NT2/D1 (cell line): ENCODE measurements around the gene NIPBL.
A peak's percentile ranks its signal among the peaks of the same experiment; 100 is the strongest.

ENCODE experiments used
- DNase-seq: peaks from one replicate; pipeline ENCODE4 v3.0.0-alpha.2; 2011; ENCODE audit warnings: low read depth, low spot score
- H3K27me3 ChIP-seq: 2 replicates; pipeline ENCODE4 v1.6.0; 2011; ENCODE audit warnings: mild to moderate bottlenecking; ENCODE audit not compliant: insufficient read length, insufficient read depth
- H3K36me3 ChIP-seq: 2 replicates; pipeline ENCODE4 v1.6.1; 2011; ENCODE audit warnings: mild to moderate bottlenecking, low read length, mixed read lengths; ENCODE audit not compliant: insufficient read depth, insufficient read length
- H3K4me1 ChIP-seq: 2 replicates; pipeline ENCODE4 v1.5.1; 2011; ENCODE audit not compliant: insufficient read depth, insufficient read length
- H3K4me3 ChIP-seq: 2 replicates; pipeline ENCODE4 v1.5.1; 2011; ENCODE audit warnings: low read depth; ENCODE audit not compliant: insufficient read length
- H3K9ac ChIP-seq: 2 replicates; pipeline ENCODE4 v1.6.0; 2011; ENCODE audit warnings: low read depth; ENCODE audit not compliant: insufficient read length
- H3K9me3 ChIP-seq: 2 replicates; pipeline ENCODE4 v1.5.1; 2011; ENCODE audit warnings: mild to moderate bottlenecking, low read length; ENCODE audit not compliant: insufficient read depth
- SUZ12 ChIP-seq: IDR thresholded peaks from 2 replicates; pipeline ENCODE4 v1.6.1; 2011; ENCODE audit not compliant: insufficient read length, insufficient read depth; ENCODE audit errors: extremely low read depth
- YY1 ChIP-seq: IDR thresholded peaks from 2 replicates; pipeline ENCODE4 v1.6.1; 2011; ENCODE audit not compliant: insufficient read length, insufficient read depth
- ZNF274 ChIP-seq: IDR thresholded peaks from 2 replicates; pipeline ENCODE4 v1.6.1; 2011; ENCODE audit warnings: mild to moderate bottlenecking, low read depth, low read length

Gene NIPBL

GRCh38 chr5:36935805-36936204 lies 59.2 kb downstream of the NIPBL start:
- Histone ChIP-seq H3K36me3 (no peaks in the 10 kb centered on the region), H3K9ac (no peak overlapping the region), H3K4me3 (no peak overlapping the region), H3K4me1 (no peaks in the 10 kb centered on the region), H3K9me3 (no peaks in the 10 kb centered on the region), H3K27me3 (no peaks in the 10 kb centered on the region)
- no peak for DNase-seq
- TF ChIP-seq ZNF274 (no peak), SUZ12 (no peak), YY1 (no peak)

- H3K4me1 ChIP-seq, result no peaks in the 10 kb centered on the region
- DNase-seq, result no peak
- no peak overlapping the region for H3K9ac ChIP-seq
- no peak overlapping the region for H3K4me3 ChIP-seq
- H3K27me3 ChIP-seq, result no peaks in the 10 kb centered on the region
- no peaks in the 10 kb centered on the region for H3K9me3 ChIP-seq
- no peaks in the 10 kb centered on the region for H3K36me3 ChIP-seq
- TF ChIP-seq SUZ12 (no peak), YY1 (no peak), ZNF274 (no peak)
These were observed 59.7 kb downstream of the NIPBL start for GRCh38 chr5:36936309-36936708.

- H3K4me1 ChIP-seq, result no peaks in the 10 kb centered on the region
- no peaks in the 10 kb centered on the region for H3K27me3 ChIP-seq
- no peak overlapping the region for H3K9ac ChIP-seq
- no peak for TF ChIP-seq ZNF274
- no peaks in the 10 kb centered on the region for H3K36me3 ChIP-seq
- no peaks in the 10 kb centered on the region for H3K9me3 ChIP-seq
- DNase-seq, result no peak
- H3K4me3 ChIP-seq, result no peak overlapping the region
These were observed 61.6 kb downstream of the NIPBL start for GRCh38 chr5:36938129-36938528.

DNA sequence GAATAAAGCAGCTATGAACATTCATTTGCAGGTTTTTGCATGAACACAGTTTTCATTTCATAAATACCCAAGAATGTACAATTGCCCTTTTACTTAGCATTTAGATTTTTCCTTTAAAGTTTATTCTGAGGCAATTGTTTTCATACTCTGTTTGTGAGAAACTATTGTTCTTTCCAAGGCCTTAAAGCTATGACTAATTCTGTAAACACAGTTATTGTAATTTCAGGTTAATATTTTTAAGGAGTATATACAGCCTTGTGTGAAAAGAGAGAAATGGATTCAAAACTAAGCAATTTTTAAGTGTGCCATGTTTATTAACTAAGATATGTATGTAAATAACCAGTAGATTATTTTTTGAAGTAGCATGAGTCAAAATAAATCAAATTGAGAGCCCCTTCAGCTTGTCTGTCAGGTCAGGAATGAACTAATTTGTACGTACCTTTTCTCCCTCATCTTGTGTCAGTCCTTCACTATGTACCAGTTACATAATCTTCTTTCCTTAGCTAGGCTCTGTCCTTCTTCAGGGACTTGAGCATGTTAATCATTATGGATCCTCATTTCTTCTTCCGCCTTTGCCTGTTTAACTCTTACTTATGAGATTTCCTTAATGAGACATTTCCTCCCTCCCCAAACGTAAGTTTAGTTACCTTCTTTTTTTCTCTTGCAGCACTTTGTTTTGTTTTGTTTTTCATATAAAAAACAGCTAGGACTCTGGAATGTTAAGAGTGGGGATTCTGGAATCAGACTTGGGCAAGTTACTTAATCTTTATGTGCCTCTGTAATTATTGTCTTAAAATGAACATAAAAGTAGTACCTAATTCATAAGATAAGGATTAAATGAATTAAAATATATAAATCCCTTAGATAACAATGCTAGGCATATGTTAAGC lies 63.6 kb downstream of the NIPBL start:
- no peak overlapping the region for H3K9ac ChIP-seq
- no peaks in the 10 kb centered on the region for H3K9me3 ChIP-seq
- H3K27me3 ChIP-seq, result no peaks in the 10 kb centered on the region
- H3K4me3 ChIP-seq, result no peak overlapping the region
- DNase-seq, result no peak
- no peaks in the 10 kb centered on the region for H3K36me3 ChIP-seq
- TF ChIP-seq ZNF274, result no peak
- TF ChIP-seq SUZ12, result no peak
- no peak for TF ChIP-seq YY1
- no peaks in the 10 kb centered on the region for H3K4me1 ChIP-seq

GRCh38 chr5:36943584-36943983 lies 67.0 kb downstream of the NIPBL start:
- no peak overlapping the region for H3K4me3 ChIP-seq
- no peak overlapping the region for H3K9ac ChIP-seq
- no peak for TF ChIP-seq ZNF274
- TF ChIP-seq YY1, result no peak
- TF ChIP-seq SUZ12, result no peak
- no peaks in the 10 kb centered on the region for H3K9me3 ChIP-seq
- no peak for DNase-seq
- no peaks in the 10 kb centered on the region for H3K36me3 ChIP-seq
- H3K4me1 ChIP-seq, result no peaks in the 10 kb centered on the region
- no peaks in the 10 kb centered on the region for H3K27me3 ChIP-seq

DNA sequence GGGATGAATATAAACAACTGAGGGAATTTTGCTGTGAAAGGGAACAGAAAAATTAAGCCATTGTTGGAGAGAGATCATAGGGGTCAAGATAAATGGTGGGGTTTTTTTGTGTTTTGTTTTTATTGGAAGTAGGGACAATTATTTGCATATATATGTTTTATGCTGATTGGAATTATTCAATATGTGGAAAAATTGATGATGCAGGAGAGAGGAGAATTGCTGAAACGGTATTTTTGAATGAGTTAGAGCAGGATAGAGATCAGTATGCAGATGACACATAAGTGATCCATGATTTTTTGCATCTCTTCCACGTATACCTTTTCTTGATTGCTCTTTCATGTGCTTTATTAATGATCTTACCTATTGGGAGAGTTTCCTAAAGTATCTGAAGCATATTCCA lies 67.5 kb downstream of the NIPBL start:
- DNase-seq, result no peak
- TF ChIP-seq ZNF274, result no peak
- no peak for TF ChIP-seq YY1
- no peak for TF ChIP-seq SUZ12
- Histone ChIP-seq H3K9me3 (no peaks in the 10 kb centered on the region), H3K36me3 (no peaks in the 10 kb centered on the region), H3K9ac (no peak overlapping the region), H3K27me3 (no peaks in the 10 kb centered on the region), H3K4me1 (no peaks in the 10 kb centered on the region), H3K4me3 (no peak overlapping the region)

- DNase-seq, result peak; percentile 16
- H3K4me1 ChIP-seq, result no peaks in the 10 kb centered on the region
- H3K9ac ChIP-seq, result no peak overlapping the region
- no peak for TF ChIP-seq SUZ12
- TF ChIP-seq YY1, result no peak
- TF ChIP-seq ZNF274, result no peak
- H3K27me3 ChIP-seq, result no peaks in the 10 kb centered on the region
- no peaks in the 10 kb centered on the region for H3K9me3 ChIP-seq
- H3K4me3 ChIP-seq, result no peak overlapping the region
- H3K36me3 ChIP-seq, result no peaks in the 10 kb centered on the region
These were observed 68.1 kb downstream of the NIPBL start for GRCh38 chr5:36944607-36945225.
